ENCODE measurements around the gene AK5.
"Not testable (repeated sequence)": the region's sequence is repeated elsewhere in the genome, so short reads cannot be mapped to it uniquely, and the experiment has no call there.

Gene AK5

DNA sequence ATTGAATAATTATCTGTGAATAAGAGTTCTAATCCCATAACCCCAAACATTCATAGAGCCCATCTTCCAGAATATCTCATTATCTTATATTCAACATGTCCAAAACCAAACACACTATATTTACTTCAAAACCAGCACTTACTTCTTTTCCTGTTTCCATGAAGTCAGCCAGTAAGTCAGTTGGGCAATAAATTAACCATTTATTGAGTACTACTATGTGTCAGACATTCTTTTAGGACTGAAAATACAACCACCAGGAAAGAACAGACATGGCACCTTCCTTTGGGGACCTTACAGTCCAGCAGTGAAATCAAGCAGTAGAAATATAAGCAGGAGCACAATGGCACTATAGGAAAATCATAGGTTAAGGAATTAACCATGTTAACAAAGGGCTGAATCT lies 8.8 kb downstream of the AK5 start:
- H3K4me2 ChIP-seq (ENCODE audit: low read length), result no peak overlapping the region
- H3K4me1 ChIP-seq (ENCODE audit: control insufficient read depth, insufficient read depth, low read length), result peaks cover 5% of the 10 kb centered on the region
- no peak overlapping the region for H3K9ac ChIP-seq (ENCODE audit: low read depth, low read length)
- peaks cover 22% of the 10 kb centered on the region for H3K36me3 ChIP-seq (ENCODE audit: insufficient read depth, low read length)
- no peaks in the 10 kb centered on the region for H3K27me3 ChIP-seq (ENCODE audit: control insufficient read depth, insufficient read depth, low read length)
- H3K9me3 ChIP-seq (replicated peaks; ENCODE audit: low read length), result no peaks in the 10 kb centered on the region
- no peak overlapping the region for H3K4me3 ChIP-seq (ENCODE audit: low read length)

DNA sequence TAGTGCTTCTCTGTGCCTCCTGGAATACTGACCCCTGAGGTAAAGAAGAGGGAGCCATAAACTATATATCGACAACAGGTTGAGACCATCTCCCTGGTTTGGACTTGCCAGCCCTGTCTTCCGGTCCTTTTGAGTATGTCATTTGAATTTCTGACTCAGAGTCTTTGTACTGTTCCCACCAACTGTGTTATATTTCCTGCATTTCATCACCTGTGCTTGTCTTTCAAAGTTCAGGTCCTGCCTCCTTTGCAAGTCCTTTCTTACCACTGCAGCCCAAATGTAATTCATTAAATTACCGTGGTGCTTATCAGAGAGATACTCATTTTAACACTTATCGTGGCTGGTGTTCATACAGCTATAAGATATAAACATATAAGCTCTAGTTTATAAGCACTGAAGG lies 10.7 kb downstream of the AK5 start:
- no peaks in the 10 kb centered on the region for H3K27me3 ChIP-seq (ENCODE audit: control insufficient read depth, insufficient read depth, low read length)
- H3K36me3 ChIP-seq (ENCODE audit: insufficient read depth, low read length), result peaks cover 26% of the 10 kb centered on the region
- no peak overlapping the region for H3K4me3 ChIP-seq (ENCODE audit: low read length)

DNA sequence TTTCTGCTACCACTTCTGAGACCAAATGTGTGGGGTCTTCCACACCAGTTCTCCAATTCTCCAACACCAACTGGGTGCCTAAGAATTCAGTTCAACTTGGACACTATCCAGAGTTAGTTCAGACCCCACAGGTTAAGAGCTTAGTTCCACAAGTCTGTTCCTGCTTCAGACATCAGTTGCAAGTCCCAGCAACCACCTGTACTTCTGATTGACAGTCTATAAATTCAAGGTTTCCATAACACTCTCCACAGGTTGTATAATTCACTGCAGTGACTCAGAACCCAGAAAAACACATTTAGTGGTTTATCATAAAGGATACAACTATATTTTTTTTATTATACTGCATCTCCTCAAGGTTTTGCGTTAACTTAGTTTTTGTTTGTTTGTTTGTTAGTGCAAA lies 18.7 kb downstream of the AK5 start:
- Histone ChIP-seq H3K4me2 (ENCODE audit: low read length) (no peak overlapping the region), H3K4me1 (ENCODE audit: control insufficient read depth, insufficient read depth, low read length) (no peaks in the 10 kb centered on the region), H3K9ac (ENCODE audit: low read depth, low read length) (no peak overlapping the region), H3K4me3 (ENCODE audit: low read length) (no peak overlapping the region), H3K27me3 (ENCODE audit: control insufficient read depth, insufficient read depth, low read length) (no peaks in the 10 kb centered on the region), H3K36me3 (ENCODE audit: insufficient read depth, low read length) (peaks cover 19% of the 10 kb centered on the region), H3K9me3 (replicated peaks; ENCODE audit: low read length) (no peaks in the 10 kb centered on the region)

More for the DNA sequence above, 10.7 kb downstream of the AK5 start:
- H3K4me2 ChIP-seq (ENCODE audit: low read length), result no peak overlapping the region
- no peaks in the 10 kb centered on the region for H3K9me3 ChIP-seq (replicated peaks; ENCODE audit: low read length)
- H3K4me1 ChIP-seq (ENCODE audit: control insufficient read depth, insufficient read depth, low read length), result peaks cover 5% of the 10 kb centered on the region
- H3K9ac ChIP-seq (ENCODE audit: low read depth, low read length), result no peak overlapping the region

DNA sequence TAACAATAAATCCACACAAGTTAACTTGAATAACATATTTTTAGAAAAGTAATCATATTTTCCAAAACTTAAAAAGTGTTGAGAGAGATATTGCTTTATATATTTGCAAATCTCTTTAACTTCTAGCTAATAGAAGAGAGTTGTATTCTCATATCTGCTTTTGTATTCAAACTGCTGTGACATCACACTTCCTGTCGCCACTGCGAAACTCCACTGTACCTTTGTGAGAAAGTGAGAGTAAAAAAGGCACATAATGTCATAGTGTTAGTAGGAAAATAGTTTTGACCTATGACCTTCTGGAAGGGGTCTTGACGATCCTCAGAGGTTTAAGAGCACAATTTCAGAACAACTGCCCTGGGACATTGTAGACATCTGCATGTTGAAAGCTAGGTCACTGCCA lies 21.6 kb downstream of the AK5 start:
- no peaks in the 10 kb centered on the region for H3K4me1 ChIP-seq (ENCODE audit: control insufficient read depth, insufficient read depth, low read length)
- H3K9me3 ChIP-seq (replicated peaks; ENCODE audit: low read length), result no peaks in the 10 kb centered on the region
- no peak overlapping the region for H3K4me3 ChIP-seq (ENCODE audit: low read length)
- H3K27me3 ChIP-seq (ENCODE audit: control insufficient read depth, insufficient read depth, low read length), result no peaks in the 10 kb centered on the region
- peaks cover 21% of the 10 kb centered on the region for H3K36me3 ChIP-seq (ENCODE audit: insufficient read depth, low read length)
- H3K9ac ChIP-seq (ENCODE audit: low read depth, low read length), result no peak overlapping the region
- no peak overlapping the region for H3K4me2 ChIP-seq (ENCODE audit: low read length)

GRCh38 chr1:77308889-77309621 lies 27.2 kb downstream of the AK5 start:
- peaks cover 20% of the 10 kb centered on the region for H3K36me3 ChIP-seq (ENCODE audit: insufficient read depth, low read length)
- H3K4me1 ChIP-seq (ENCODE audit: control insufficient read depth, insufficient read depth, low read length), result no peaks in the 10 kb centered on the region
- H3K9me3 ChIP-seq (replicated peaks; ENCODE audit: low read length), result no peaks in the 10 kb centered on the region
- H3K27me3 ChIP-seq (ENCODE audit: control insufficient read depth, insufficient read depth, low read length), result no peaks in the 10 kb centered on the region
- no peak overlapping the region for H3K9ac ChIP-seq (ENCODE audit: low read depth, low read length)
- no peak overlapping the region for H3K4me3 ChIP-seq (ENCODE audit: low read length)
- no peak overlapping the region for H3K4me2 ChIP-seq (ENCODE audit: low read length)

- Histone ChIP-seq H3K9me3 (replicated peaks; ENCODE audit: low read length) (no peaks in the 10 kb centered on the region), H3K4me2 (ENCODE audit: low read length) (no peak overlapping the region), H3K4me3 (ENCODE audit: low read length) (no peak overlapping the region), H3K9ac (ENCODE audit: low read depth, low read length) (no peak overlapping the region), H3K27me3 (ENCODE audit: control insufficient read depth, insufficient read depth, low read length) (no peaks in the 10 kb centered on the region), H3K36me3 (ENCODE audit: insufficient read depth, low read length) (peaks cover 23% of the 10 kb centered on the region), H3K4me1 (ENCODE audit: control insufficient read depth, insufficient read depth, low read length) (peaks cover 3% of the 10 kb centered on the region)
These were observed 29.1 kb downstream of the AK5 start for GRCh38 chr1:77310924-77311323.

- H3K4me1 ChIP-seq (ENCODE audit: control insufficient read depth, insufficient read depth, low read length); H3K9me3 ChIP-seq (replicated peaks; ENCODE audit: low read length); H3K4me2 ChIP-seq (ENCODE audit: low read length); H3K4me3 ChIP-seq (ENCODE audit: low read length); H3K9ac ChIP-seq (ENCODE audit: low read depth, low read length); H3K27me3 ChIP-seq (ENCODE audit: control insufficient read depth, insufficient read depth, low read length): not testable (repeated sequence)
- peaks cover 23% of the 10 kb centered on the region for H3K36me3 ChIP-seq (ENCODE audit: insufficient read depth, low read length)
These were observed 30.5 kb downstream of the AK5 start for GRCh38 chr1:77312364-77312763.

DNA sequence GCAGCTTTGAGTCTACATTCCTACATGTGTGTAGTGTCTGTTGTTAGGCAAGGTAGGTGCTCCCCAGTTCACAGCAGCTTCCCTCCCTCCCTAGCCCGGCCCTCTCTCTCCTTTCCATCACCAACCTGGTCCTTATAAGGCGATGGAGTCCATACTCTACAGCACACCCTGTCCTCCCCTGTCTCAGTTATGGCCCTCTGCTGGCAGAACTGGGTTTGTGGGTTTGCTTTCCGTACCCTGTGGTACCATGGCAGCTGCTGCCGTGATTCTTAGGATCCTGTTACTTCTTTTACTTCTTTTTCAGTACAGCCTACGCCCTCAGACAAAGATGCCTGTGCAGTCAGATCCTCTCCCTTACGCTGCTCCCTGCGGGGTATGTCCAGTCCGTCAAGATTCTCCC lies 31.7 kb downstream of the AK5 start:
- Histone ChIP-seq H3K4me1 (ENCODE audit: control insufficient read depth, insufficient read depth, low read length) (peaks cover 13% of the 10 kb centered on the region), H3K9ac (ENCODE audit: low read depth, low read length) (no peak overlapping the region), H3K4me2 (ENCODE audit: low read length) (no peak overlapping the region), H3K9me3 (replicated peaks; ENCODE audit: low read length) (no peaks in the 10 kb centered on the region), H3K4me3 (ENCODE audit: low read length) (no peak overlapping the region), H3K27me3 (ENCODE audit: control insufficient read depth, insufficient read depth, low read length) (no peaks in the 10 kb centered on the region), H3K36me3 (ENCODE audit: insufficient read depth, low read length) (peaks cover 18% of the 10 kb centered on the region)

- H3K9me3 ChIP-seq (replicated peaks; ENCODE audit: low read length), result no peaks in the 10 kb centered on the region
- peak overlapping the region; percentile 35 for H3K9ac ChIP-seq (ENCODE audit: low read depth, low read length)
- H3K4me1 ChIP-seq (ENCODE audit: control insufficient read depth, insufficient read depth, low read length), result peaks cover 31% of the 10 kb centered on the region
- no peak overlapping the region for H3K4me3 ChIP-seq (ENCODE audit: low read length)
- peaks cover 15% of the 10 kb centered on the region for H3K36me3 ChIP-seq (ENCODE audit: insufficient read depth, low read length)
- no peak overlapping the region for H3K4me2 ChIP-seq (ENCODE audit: low read length)
- H3K27me3 ChIP-seq (ENCODE audit: control insufficient read depth, insufficient read depth, low read length), result no peaks in the 10 kb centered on the region
These were observed 34.2 kb downstream of the AK5 start for GRCh38 chr1:77316006-77316405.

DNA sequence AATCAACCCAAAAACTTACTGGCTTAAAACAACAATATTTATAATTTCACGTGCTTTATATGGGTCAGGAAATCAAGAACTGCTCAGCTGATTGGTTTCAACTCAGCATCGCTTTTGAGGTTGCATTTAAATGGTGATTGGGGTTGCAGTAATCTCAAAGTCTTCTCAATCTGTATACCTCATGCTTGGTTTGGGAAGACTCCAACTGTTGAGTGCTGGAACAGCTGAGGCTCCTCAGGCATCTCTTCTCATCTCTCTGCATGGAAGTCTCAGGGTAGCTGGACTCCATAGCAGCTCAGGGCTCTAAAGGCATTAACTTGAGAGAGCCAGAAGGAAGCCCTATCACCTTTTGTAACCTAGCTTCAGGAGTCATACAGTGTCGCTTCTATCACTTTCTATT lies 35.1 kb downstream of the AK5 start:
- H3K9ac ChIP-seq (ENCODE audit: low read depth, low read length), result no peak overlapping the region
- no peaks in the 10 kb centered on the region for H3K27me3 ChIP-seq (ENCODE audit: control insufficient read depth, insufficient read depth, low read length)
- H3K4me1 ChIP-seq (ENCODE audit: control insufficient read depth, insufficient read depth, low read length), result peaks cover 41% of the 10 kb centered on the region
- H3K4me3 ChIP-seq (ENCODE audit: low read length), result no peak overlapping the region
- H3K4me2 ChIP-seq (ENCODE audit: low read length), result no peak overlapping the region
- no peaks in the 10 kb centered on the region for H3K9me3 ChIP-seq (replicated peaks; ENCODE audit: low read length)
- peaks cover 8% of the 10 kb centered on the region for H3K36me3 ChIP-seq (ENCODE audit: insufficient read depth, low read length)

DNA sequence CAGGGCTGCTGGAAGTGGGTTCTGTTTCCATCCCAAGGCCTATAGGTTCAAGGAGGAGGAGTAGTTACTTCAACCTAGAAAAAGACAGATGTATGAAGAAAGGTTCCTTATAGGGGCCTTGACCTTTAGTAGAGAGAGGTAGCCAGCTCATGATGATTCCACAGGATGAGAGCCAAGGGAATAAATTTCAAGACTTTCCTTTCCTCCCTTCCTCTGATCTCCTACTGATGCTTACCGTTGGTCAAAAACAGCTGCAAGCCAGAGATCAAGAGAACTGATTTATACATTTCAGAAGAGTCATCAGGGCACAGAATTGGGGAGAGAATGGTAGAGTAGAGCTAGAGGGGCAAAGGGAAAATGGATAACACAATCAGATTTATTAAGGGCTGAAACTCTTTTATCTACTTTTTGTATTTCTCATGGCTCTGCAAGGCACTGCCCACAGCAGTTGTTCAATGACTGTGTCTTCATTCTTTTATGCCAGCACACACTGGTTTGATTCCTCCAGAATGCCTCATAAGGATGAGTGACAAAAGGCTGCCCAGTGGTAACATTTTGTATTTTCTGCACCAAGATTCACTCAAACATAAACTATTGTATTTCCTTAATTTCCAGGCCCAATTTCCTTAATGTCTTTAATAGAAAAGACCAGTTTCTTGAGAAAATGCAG lies 37.4 kb downstream of the AK5 start:
- H3K9me3 ChIP-seq (replicated peaks; ENCODE audit: low read length), result no peaks in the 10 kb centered on the region
- H3K27me3 ChIP-seq (ENCODE audit: control insufficient read depth, insufficient read depth, low read length), result no peaks in the 10 kb centered on the region
- peak overlapping the region; percentile 58 for H3K9ac ChIP-seq (ENCODE audit: low read depth, low read length)
- H3K4me2 ChIP-seq (ENCODE audit: low read length), result peak overlapping the region; percentile 29
- H3K4me3 ChIP-seq (ENCODE audit: low read length), result no peak overlapping the region
- peaks cover 59% of the 10 kb centered on the region for H3K4me1 ChIP-seq (ENCODE audit: control insufficient read depth, insufficient read depth, low read length)
- peaks cover 2% of the 10 kb centered on the region for H3K36me3 ChIP-seq (ENCODE audit: insufficient read depth, low read length)

Data from skeletal muscle satellite cell (primary cell).